HG02678 (cell line): ENCODE data around the gene CAPSL.
A peak's percentile ranks its signal among the peaks of the same experiment; 100 is the strongest.
"Not testable (repeated sequence)": the region's sequence is repeated elsewhere in the genome, so short reads cannot be mapped to it uniquely, and the experiment has no call there.

Source experiments
- ATAC-seq: cut with Tn5 transposase; IDR thresholded peaks from one replicate; pipeline ENCODE4 v1.9.1; 2021; ENCODE audit warnings: mild to moderate bottlenecking, moderate library complexity; ENCODE audit not compliant: unreplicated experiment

The CAPSL gene

DNA sequence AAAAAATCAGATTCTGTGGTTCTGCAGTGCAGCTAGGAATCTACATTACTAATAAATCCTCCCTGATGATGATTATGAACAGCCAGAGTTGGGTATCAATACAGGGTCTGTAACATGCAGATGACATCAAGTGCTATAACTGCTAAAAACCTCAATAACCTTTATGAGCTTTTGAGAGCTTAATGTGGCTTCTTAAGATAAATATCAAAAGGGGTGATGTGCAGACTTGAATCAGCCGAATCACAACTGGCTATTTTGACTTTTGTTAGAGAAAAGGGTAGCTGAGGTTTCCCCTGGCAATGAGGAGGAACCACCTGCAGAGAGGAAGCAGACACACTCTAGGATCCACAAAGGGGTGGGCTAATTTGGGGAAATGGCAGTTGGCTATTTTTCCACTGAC lies 30.2 kb downstream of the CAPSL start:
- no peak for ATAC-seq

GRCh38 chr5:35904443-35905132 lies 33.8 kb downstream of the CAPSL start:
- peak; percentile 58 for ATAC-seq

DNA sequence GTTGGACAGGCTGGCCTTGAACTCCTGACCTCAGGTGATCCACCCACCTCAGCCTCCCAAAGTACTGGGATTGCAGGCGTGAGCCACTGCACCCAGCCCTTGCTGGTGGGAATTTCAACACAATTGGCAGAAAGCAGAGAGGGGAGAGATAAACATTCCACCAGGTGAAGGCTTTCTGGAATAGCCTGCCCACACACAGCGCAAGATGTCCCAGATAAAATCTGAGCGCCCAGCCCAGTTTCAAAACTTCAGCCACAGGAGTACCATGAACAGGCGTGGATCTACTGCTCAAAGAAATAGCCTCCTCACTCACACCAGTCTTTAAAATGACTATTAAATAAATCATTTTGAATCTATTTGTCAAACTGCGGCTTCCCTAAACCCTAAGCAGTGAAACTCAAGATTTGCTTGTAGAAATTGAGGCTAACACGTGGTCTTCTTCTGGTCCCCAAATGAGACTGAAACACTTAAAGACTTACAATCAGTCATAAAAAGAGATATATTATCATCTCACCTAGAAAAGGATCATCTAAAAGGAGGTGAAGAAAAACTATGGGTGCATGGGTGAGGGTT lies 34.7 kb downstream of the CAPSL start:
- no peak for ATAC-seq

DNA sequence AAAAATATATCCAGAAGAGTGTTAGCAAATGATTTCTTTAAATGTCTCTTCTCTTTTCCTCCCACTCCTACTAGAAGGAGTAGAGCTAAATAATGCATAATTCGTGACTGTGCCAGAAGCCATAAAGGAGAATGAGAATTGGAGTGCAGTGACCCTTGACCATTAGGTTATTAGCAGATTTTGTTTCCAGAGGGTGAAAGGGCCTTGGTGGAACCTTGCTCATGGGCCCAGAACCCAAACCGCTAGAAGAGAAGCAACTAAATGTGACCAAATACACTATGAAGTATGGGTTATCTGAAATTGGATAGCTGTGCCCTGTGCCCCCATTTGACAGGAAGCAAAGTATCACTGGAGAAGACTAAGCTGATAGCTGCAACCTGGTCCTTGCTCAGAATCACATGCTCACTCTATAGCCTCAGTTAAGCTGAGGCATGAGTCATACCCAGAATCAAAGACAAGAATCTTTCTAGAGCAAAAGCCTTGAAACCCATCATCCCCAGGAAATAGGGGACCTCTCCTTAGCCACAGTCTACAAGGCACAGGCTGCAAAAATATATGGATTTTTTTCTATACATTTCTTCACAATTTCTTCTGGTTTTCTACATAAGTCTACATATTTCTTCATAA lies 36.3 kb downstream of the CAPSL start:
- ATAC-seq: peak; percentile 46

DNA sequence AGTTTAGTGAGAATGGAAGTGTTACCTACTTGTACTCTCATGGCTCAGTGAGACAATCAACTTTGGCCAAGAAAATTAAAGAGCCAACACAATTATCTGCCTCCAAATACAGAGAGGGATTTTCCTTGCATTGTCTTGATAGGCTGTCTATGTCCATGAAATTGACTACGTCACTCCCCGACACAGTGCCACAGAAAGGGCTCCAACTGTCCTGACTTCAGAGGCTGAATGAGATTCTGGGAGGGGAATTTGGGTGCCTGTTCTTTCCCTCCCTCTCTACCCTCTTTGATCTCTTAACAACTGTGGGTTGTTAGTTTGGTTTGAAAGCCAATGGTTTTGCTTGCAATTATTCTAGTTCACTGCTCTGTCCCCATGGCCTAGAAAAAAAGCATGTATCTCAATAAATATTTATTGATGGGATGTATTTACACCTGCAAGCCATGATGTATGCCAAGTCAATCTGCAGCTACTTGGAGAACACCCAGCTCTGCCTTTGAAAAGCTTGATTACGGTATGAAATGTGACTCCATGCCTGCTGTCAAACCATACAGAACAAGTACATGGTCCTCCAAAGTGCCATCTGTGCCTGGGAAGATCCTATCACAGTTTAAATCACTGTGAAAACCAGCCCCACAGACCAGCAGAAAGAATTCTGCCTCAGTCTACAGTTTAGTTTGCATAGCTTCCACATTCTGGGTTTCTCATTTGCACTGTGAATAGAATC lies 37.3 kb downstream of the CAPSL start:
- ATAC-seq: no peak

GRCh38 chr5:35899800-35900199 lies 38.6 kb downstream of the CAPSL start:
- no peak for ATAC-seq

DNA sequence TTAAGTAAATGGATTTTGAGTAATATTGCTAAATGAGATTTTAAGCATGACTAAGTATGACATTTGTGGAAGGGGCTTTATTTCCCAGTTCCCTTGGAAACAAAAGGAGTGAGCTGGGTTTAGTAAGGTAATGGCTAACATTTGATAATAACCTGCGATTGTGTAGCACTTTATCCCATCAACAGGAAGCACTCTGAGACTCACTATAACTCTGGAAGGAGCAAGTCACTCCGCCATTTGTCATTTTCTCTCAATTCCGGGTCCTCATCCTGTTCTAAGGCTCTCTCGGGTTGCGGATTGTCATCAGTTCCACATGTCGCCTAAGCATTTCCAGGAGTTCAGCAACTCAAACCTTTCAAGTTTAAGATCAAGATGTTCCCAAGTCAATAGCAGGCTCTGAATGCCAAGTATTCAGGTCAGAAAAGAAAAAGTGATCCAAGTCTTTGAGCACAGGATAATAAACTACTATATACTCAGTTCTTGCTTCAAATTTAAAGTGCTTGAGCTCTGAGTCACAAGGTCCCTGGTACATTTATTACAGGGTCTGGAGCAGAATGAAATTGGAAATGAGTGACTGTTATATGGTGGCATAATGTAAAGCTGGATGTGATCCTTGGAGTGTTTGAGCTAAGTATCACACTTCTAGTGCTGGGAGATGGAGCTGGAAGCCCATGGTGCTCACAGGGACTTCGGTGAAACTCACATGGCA lies 39.3 kb downstream of the CAPSL start:
- no peak for ATAC-seq

DNA sequence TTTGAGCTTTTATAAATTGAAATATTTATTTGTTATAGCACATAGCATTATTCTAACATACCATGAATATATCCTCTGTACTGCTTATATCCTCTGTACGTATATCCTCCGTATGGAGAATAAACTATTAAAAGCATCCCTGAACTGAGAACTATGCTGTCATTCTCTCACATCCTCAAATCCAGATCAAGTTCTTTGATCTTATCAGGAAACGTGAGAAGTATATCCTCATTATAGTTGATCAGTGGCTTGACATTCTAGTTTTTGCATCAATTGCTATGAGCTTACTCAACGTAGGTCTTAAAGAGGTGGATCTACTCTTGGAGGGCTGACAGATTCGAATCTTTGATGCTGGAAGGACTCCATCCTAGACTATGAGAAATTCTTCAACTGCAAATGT lies 44.3 kb downstream of the CAPSL start:
- no peak for ATAC-seq

GRCh38 chr5:35892799-35893198 lies 45.6 kb downstream of the CAPSL start:
- ATAC-seq: not testable (repeated sequence)

DNA sequence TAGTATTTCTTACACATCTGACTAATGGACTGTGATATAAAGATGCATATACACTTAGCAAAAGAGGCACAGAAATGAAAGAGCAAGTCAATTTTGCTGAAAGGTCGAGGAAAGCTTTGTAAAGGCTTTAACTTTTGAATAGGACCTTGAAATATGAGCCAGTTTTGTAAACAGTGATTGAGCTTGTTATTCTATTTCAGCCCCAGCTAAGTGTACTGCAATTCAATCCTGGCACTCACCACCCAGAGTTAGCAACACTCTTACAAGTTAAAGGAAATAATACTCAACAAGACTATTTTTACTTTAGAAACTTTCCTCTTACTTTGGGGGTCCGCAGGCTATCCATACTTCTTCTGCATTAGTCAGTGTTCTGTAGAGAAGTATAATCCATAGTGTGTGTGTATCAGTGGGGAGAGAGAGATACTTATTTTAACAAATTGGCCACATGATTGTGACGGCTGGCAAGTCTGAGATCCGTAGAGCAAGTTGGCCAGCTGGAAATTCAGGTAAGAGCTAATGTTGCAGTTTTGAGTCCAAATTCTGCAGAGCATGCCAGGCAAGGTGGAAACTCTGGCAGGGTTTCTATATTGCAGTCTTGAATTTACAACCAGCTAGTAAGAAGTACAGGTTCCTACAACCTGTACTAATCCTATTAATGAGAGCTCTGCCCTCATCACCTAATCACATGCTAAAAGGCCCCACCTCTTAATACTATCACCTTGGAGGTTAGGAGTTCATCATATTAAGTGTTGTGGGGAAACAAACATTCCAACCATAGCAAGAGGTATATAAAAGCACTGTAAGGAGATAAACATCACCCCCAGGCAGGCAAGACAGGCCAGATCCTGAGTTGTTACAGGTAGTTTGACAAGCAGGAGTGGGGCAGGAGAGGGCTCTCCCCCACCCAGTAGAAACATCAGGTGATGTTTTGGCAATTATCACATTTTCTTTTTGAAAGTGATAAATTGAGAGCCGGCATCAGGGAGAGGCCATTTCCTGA lies 48.1 kb downstream of the CAPSL start:
- ATAC-seq: no peak

DNA sequence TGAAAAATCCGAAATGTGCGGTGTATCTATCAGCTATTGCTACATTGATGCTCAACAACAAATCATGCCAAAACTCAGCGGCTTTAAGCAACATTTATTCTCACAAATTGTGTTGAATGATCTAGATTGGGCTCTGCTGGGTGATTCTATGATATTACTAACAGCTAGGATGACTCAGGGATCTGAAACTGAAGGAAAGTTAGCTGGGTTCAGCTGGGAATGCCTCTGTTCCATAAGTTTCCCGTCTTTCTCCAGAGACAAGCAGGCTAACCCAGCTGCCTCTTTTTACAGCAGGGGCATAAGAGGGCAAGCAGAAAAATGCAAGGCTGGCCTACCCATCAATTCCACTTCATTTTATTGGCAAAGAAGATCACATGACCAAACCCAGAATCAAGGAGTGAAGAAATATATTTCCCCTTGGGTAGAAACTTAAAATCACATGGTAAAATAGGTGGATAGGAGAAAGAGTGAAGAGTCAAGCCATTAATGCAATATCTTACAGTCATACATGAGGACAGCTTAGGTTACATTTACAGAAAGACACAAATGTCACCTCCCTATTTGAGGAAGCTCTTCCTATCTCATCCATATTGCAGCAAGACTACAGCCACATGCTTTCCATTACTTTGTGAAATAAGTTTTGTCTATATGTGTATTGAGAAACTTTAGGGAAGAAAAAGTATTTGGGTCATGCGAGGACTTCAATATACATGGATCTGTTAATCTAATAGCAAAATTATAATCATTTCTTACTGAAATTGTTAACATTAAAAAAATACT lies 50.9 kb downstream of the CAPSL start:
- no peak for ATAC-seq

- no peak for ATAC-seq
Observed at GRCh38 chr5:35886381-35886780, 52.0 kb downstream of the CAPSL start.

- ATAC-seq: no peak
Observed at GRCh38 chr5:35884773-35885172, 53.6 kb downstream of the CAPSL start.

DNA sequence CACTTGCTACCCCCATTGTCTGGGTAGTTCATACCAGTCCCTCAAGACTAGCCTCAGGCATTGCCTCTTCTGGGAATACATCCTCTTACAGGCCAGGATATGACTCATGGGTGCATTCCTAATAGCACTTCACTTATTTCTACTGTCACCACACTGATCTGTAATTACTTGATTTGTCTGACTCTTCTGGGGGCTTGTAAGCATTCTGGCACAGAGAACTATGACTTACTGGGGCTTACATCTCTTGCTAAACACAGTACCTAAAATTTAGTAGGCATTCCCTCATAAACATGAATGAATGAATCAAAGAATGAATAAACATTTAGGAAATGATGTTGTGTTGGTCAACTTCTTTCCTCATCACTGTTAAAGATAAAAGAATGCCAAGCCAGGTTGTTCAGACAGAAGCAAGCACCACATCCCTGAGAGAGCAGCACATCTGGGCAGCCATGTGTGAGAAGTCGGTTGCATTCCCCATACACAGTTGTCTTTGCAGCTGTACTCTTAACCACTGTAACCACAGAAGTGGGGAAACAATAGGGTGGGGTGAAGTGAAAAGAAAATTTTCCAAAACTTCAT lies 54.1 kb downstream of the CAPSL start:
- ATAC-seq: no peak

DNA sequence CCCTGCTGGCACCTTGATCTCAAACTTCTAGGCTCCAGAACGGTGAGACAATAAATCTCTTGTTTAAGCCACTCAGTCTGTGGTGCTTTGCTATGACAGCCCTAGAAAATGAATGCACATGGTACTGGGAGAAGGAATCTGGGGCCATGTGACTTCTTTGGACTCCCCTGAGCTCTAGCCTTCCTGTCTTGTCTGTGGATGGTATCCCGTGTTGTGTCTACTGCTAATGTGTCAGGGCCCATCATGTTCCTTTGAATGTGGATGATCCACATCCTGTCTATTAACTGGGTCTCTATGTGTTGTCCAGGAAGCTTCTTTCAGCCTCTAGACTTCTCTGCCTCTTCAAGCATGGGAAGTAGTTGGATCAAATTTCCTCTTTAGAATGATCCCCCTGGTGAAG lies 56.7 kb downstream of the CAPSL start:
- ATAC-seq: no peak

- ATAC-seq: no peak
Observed at GRCh38 chr5:35880156-35880555, 58.3 kb downstream of the CAPSL start.

GRCh38 chr5:35879649-35880048 lies 58.8 kb downstream of the CAPSL start:
- no peak for ATAC-seq

DNA sequence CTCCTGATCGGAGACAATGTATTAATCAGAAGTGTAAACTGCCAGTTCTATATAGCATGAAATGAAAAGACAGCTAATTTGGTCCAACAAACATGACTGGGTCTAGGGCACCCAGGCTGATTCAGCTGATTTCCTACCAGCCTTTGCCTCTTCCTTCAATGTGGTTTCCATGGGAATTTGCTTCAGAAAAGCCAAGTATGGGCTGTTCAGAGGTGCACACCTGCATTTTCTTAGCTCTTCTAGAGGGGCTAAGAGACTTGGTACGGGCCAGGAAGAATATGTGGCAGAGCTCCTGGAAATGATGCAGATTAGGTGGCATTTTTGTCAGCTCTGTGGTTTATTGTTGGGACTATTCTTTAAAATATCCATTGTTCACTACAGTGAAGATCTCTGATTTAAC lies 59.3 kb downstream of the CAPSL start:
- no peak for ATAC-seq

GRCh38 chr5:35878079-35878478 lies 60.3 kb downstream of the CAPSL start:
- ATAC-seq: no peak
